HG03196 (cell line): ENCODE results near the gene NUCB1.

Source experiments
- ATAC-seq: cut with Tn5 transposase; IDR thresholded peaks from one replicate; pipeline ENCODE4 v1.9.1; 2021; ENCODE audit not compliant: unreplicated experiment

Gene NUCB1

GRCh38 chr19:48933382-48933932 lies 33.3 kb downstream of the NUCB1 start, which contains the start of gene DHDH:
Gene DHDH (plus strand): TSS chr19:48933699. CDS start chr19:48933722, 23 bp downstream.
- ATAC-seq, result no peak

- no peak for ATAC-seq
Measured at GRCh38 chr19:48934837-48935236, 34.7 kb downstream of the NUCB1 start.

- no peak for ATAC-seq
Measured at GRCh38 chr19:48935864-48936263, 35.8 kb downstream of the NUCB1 start.

- ATAC-seq, result no peak
Measured at GRCh38 chr19:48938256-48938655, 38.1 kb downstream of the NUCB1 start.

DNA sequence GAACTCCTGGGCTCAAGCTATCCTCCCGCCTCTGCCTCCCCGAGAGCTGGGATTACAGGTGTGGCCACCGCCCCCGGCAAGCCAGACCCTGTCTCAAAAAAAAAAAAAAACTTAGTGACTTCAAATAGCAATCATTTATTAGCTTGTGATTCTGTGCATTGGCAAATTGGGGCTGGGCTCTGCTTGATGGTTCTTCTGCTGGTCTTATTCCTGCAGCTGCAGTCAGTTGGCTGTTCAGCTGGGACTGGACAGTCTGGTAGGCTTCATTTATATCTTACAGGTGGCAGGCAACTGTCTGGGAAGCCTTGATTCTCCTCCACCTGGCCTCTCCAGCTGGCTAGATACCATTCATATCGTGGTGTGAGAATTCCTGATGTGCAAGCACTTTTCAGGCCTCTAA lies 40.8 kb downstream of the NUCB1 start:
- ATAC-seq, result no peak

DNA sequence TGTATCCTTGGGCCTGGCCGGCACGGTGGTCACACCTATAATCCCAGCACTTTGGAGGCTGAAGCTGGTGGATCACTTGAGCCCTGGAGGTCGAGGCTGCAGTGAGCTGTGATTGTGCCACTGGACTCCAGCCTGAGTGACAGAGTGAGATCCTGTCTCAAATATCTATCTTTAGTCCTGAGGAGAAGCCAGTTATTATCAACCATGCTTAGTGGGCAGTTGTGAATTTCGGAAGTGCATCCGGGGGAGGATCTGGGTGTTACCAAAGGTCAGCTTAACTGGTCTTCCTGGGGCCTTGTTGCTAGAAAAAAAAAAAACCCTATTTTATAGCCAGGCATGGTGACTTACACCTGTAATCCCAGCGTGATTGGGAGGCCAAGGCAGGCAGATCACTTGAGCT lies 43.0 kb downstream of the NUCB1 start:
- ATAC-seq, result no peak

DNA sequence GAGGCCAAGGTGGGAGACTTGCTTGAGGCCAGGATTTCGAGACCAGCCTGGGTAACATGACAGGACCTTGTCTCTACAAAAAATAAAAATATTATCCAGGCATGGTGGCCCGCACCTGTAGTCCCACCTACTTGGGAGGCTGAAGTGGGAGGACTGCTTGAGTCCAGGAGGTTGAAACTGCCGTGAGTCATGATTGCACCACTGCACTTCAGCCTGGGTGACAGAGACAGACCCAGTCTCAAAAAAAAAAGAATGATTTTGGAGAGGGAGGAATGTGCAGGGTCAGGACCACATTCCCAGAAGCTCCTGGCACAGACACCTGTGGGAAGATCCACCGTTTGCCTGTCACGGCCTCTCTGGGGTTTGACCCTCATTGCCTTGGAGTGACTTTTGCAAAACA lies 45.3 kb downstream of the NUCB1 start:
- ATAC-seq, result no peak

DNA sequence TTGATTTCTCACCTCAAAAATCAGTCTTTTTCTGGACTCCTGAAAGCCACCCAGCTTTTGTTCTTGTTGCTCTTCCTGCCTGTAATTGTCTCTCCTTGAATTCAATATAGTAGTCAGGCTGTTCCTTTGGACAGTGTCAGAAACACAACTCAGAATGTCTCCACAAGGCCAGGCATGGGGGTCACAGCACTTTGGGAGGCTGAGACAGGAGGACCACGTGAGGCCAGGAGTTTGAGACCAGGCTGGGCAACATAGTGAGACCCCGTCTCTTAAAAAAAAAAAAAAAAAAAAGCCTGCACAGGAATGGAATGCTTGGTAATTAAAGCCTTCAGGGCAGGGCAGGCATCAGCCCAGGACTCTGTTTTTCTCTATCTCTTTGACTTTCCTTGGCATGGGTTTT lies 45.7 kb downstream of the NUCB1 start:
- no peak for ATAC-seq

DNA sequence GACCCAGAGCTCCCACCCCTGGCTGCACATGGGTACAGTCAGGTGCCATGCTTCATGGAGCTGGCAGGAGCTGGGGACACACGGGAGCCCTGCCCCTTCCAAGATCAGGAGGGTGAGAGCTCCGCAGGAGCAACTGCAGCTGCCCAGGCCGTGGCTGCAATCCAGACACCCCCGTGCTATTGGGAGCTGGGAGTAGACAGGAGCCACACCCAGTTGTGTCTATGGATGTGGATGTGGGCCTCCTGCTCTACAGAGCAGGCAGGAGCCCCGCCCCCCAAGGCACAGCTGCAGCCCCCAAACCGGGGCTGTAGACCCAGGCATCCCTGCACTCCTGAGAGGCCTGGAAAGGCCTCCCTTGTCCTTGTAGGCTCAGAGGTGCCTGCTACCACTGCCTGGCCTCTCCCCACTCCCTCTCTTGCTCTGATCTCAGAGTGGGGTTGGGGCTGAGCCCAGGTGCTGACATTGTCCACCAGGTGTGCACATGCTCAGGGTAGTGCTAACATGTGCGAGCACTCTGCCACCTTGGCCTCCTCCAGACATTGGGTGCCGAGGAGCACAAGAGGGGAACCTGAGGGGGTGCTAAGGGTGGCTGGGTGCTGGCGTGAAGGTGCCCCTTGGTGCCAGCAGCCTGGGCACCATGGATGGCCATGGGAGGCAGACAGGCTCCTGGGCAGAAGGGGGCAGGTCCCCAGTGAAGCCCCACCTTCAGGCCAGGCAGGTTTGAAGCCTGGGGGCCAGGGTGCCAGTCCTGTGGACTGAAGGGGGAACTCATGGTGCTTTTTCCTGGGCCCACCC lies 46.5 kb downstream of the NUCB1 start:
- no peak for ATAC-seq

DNA sequence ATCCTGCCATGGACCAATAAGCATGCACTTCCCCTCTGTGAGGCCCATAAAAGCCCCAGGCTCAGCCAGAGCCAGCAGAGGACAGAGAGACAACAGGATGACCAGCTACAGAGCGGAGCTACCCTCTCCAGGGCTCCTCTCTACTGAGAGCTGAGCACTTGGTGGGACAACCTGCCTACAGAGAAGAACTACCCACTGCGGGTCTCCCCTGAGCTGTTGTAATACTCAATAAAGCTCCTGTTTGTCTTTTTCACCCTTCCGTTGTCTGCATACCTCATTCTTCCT lies 47.1 kb downstream of the NUCB1 start:
- no peak for ATAC-seq

DNA sequence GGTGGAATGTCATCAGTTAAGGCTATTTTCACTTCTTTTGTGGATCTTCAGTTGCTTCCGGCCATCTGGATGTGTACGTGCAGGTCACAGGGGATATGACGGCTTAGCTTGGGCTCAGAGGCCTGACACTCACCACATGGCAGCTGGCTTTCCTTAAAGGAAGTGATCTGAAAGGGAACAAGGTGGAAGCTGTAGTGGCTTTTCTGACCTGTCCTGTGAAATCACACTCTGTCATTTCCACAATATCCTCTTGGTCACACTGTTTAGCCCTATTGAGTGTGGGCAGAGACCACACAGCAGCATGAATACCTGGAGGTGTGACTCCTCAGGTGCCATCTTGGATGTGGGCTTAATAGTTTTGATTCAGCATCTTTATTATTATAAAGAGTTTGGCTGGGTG lies 50.0 kb downstream of the NUCB1 start:
- ATAC-seq, result no peak

- ATAC-seq, result no peak
Measured at GRCh38 chr19:48950830-48951519, 50.9 kb downstream of the NUCB1 start.

- no peak for ATAC-seq
Measured at GRCh38 chr19:48953141-48953540, 53.0 kb downstream of the NUCB1 start.

DNA sequence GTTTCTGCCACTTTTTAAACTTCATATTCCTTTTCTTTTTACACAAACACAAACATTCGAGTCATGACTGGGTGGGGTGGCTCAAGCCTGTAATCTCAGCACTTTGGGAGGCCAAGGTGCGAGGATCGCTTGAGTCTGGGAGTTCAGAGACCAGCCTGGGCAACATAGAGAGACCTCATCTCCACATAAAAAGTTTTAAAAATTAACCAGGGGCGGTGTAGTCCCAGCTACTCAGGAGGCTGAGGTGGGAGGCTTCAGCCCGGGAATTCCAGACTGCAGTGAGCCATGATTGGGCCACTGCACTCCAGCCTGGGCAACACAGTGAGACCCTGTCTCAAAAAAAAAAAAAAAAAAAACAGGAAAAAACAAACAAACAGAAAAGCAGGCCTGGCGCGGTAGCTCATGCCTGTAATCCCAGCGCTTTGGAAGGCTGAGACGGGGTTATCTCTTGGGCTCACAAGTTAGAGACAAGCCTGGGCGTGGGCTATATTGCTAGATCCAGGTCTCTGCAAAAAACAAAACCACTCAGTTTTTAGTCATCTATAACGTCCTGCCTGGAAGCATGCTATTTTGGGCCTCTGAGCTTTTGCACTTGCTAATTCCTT lies 54.0 kb downstream of the NUCB1 start:
- ATAC-seq, result no peak

- ATAC-seq, result peak; percentile 82
Measured at GRCh38 chr19:48954595-48955307, 54.6 kb downstream of the NUCB1 start, which contains the start of gene BAX. Gene BAX (plus strand): TSS chr19:48954875. CDS start chr19:48954929, 54 bp downstream.

DNA sequence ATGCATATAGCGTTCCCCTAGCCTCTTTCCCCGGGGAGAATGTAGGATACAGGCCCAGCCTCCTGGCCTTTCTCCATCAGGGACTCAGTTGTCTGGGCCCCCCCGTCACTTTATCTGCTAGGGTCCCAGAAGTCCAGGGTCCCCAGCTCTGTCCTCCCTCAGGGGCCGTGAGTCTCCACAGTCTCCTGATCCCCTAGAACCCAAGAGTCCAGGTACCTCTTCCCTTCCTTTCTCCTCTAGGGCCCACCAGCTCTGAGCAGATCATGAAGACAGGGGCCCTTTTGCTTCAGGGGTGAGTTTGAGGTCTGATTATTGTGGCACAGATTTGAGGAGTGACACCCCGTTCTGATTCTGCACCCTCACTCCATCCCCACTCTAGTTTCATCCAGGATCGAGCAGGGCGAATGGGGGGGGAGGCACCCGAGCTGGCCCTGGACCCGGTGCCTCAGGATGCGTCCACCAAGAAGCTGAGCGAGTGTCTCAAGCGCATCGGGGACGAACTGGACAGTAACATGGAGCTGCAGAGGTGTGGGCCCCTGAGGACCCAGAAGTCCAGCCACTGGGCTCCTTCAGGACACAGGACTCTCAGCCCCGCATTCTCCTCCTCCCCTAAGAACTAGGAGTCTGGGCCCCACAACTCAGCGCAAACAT lies 55.3 kb downstream of the NUCB1 start:
- no peak for ATAC-seq

DNA sequence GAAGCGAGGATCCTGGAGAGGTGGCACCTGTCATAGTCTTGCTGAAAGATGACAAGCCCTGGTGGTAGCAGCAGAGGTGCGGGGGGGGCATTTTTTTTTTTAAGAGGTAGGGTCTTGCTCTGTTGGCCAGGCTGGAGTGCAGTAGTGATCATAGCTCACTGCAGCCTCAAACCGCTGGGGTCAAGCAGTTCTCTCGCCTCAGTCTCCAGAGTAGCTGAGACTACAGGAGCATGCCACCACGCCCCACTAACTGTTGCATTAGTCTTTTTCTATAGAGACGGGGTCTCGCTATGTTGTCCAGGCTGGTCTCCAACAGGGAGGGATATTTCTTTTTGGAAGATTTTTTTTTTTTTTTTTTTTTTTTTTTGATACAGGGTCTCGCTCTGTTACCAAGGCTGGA lies 57.9 kb downstream of the NUCB1 start:
- no peak for ATAC-seq

DNA sequence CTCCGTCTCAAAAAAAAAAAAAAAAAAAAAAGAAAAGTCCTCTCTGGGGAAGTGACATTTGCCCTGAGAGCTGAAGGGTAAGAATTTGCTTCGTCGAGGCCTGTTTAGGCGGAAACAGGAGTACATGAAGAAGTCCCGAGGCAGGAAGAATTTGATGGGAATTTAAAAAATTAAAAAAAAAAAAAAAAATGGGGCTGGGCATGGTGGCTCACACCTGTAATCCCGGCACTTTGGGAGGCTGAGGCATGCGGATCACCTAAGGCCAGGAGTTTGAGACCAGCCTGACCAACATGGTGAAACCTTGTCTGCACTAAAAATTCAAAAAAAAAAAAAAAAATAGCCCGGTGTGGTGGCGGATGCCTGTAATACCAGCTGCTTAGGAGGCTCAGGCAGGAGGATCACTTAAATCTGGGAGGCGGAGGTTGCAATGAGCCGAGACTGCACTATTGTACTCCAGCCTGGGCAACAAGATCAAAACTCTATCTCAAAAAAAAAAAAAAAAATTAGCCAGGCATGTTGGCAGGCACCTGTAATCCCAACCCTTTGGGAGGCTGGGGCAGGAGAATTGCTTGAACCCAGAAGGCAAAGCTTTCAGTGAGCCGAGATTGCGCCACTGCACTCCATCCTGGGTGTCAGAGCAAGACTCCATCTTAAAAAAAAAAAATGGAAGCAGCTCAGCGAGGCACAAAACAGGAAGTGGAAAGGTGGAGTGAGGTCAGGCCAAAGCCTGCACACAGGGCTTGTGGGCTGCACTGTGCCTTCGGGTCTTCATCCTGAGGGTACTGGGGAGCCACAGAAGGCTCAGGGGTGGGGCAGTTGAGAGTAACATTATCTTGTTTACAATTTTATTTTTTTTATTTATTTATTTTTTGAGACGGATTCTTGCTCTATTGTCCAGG lies 59.5 kb downstream of the NUCB1 start:
- no peak for ATAC-seq

GRCh38 chr19:48961051-48961649 lies 61.0 kb downstream of the NUCB1 start:
- ATAC-seq, result no peak
